ENCODE measurements around the gene PPP1CB. TPM values are rescaled to one million over a fixed set of nuclear protein-coding genes. Genes with fewer than 3 reads are reported as not detected.

Gene PPP1CB
- total RNA-seq, 4 donors from 2014 or later = 99.9 to 151 (median 119) TPM

DNA sequence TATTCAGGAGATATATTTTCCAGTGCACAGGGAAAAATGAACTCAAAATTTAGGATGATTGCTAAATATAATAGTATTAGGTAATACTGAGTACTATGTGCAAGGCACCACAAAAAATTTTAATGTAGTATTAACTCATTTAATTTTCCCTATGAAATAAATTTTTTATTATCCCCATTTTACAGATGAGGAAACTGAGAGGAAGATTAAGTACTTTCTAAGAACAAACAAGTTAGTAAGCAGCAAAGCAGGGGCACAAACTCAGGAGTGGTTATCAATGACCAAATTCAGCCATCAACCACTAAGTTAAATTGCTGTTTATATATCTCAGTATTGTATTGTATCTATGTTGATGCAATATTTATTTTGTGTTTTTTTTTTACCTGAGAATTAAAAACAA, 73.2 kb downstream of the PPP1CB start:
- no peak for DNase-seq (ENCODE audit: low spot score in 2 of 2)
- intact Hi-C loops (cut with DNase I; ENCODE audit: low total_unique reads) = no loop called here
- TF ChIP-seq POLR2A (IDR thresholded peaks at IDR 0.05) (no peak), CTCF (IDR thresholded peaks at IDR 0.05) (no peak)
- no peak overlapping the region for H3K4me3 ChIP-seq (ENCODE audit: low read depth, poor library complexity, severe bottlenecking)

- intact Hi-C loops (cut with DNase I; ENCODE audit: low total_unique reads) = no loop called here
- H3K4me3 ChIP-seq (ENCODE audit: low read depth, poor library complexity, severe bottlenecking) = no peak overlapping the region
- DNase-seq (ENCODE audit: low spot score in 2 of 2) = no peak
- WGBS, 2 donors = 87 to 94% methylated on average over 2 of the region's 2 CpGs
- TF ChIP-seq POLR2A (IDR thresholded peaks at IDR 0.05) = no peak
- TF ChIP-seq CTCF (IDR thresholded peaks at IDR 0.05) = no peak
These were observed 76.8 kb downstream of the PPP1CB start for GRCh38 chr2:28828382-28828781.

GRCh38 chr2:28833740-28834470, 82.3 kb downstream of the PPP1CB start:
- H3K4me3 ChIP-seq (ENCODE audit: low read depth, poor library complexity, severe bottlenecking) = no peak overlapping the region
- WGBS, 2 donors = 86 to 95% methylated on average over 2 of the region's 2 CpGs
- no peak for DNase-seq (ENCODE audit: low spot score in 2 of 2)
- intact Hi-C loops (cut with DNase I; ENCODE audit: low total_unique reads) = no loop called here
- no peak for TF ChIP-seq POLR2A (IDR thresholded peaks at IDR 0.05)
- TF ChIP-seq CTCF (IDR thresholded peaks at IDR 0.05) = no peak

GRCh38 chr2:28835781-28836180, 84.2 kb downstream of the PPP1CB start:
- 54 to 62% methylated on average over 2 of the region's 2 CpGs for WGBS, 2 donors
- no peak for TF ChIP-seq POLR2A (IDR thresholded peaks at IDR 0.05)
- H3K4me3 ChIP-seq (ENCODE audit: low read depth, poor library complexity, severe bottlenecking) = no peak overlapping the region
- intact Hi-C loops (cut with DNase I; ENCODE audit: low total_unique reads) = no loop called here
- DNase-seq (ENCODE audit: low spot score in 2 of 2) = no peak

- TF ChIP-seq POLR2A (IDR thresholded peaks at IDR 0.05) (no peak), CTCF (IDR thresholded peaks at IDR 0.05) (no peak)
- intact Hi-C loops (cut with DNase I; ENCODE audit: low total_unique reads) = no loop called here
- 91 to 97% methylated on average over 2 of the region's 2 CpGs for WGBS, 2 donors
- no peak overlapping the region for H3K4me3 ChIP-seq (ENCODE audit: low read depth, poor library complexity, severe bottlenecking)
- no peak for DNase-seq (ENCODE audit: low spot score in 2 of 2)
These were observed 87.3 kb downstream of the PPP1CB start for GRCh38 chr2:28838971-28839370.

DNA sequence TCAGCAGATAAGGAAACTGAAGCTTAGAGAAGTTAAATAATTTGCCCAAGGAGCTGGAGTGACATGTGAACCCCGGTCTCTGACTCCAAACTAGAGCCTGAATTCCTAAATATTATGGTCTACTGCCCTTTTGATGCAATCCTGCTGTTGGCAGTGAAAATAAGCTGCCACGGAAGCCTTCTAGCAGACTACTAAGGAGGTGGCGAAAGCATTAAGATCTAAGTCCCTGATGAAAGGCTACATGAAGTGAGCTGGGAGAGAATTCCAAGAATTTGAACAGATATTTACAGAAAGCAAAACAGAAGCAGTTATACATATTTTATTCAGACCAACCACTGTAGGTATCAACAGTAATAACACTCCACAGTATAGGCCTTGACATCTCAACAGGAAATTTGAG, 90.4 kb downstream of the PPP1CB start:
- no peak for TF ChIP-seq POLR2A (IDR thresholded peaks at IDR 0.05)
- TF ChIP-seq CTCF (IDR thresholded peaks at IDR 0.05) = no peak
- H3K4me3 ChIP-seq (ENCODE audit: low read depth, poor library complexity, severe bottlenecking) = no peak overlapping the region
- intact Hi-C loops (cut with DNase I; ENCODE audit: low total_unique reads) = no loop called here
- 58 to 61% methylated on average over 3 of the region's 3 CpGs for WGBS, 2 donors
- DNase-seq (ENCODE audit: low spot score in 2 of 2) = no peak

Other genes with a start within 250 kb of the PPP1CB start
- gene SPDYA, start 59.0 kb downstream of the PPP1CB start, total RNA-seq = under 1 TPM in 3 of 4 donors, not detected in 1; 0.42 to 0.95 (median 0.71) TPM
- 10 to 100 TPM in 2 of 4 donors, 1 to 10 TPM in 2; 7.9 to 19.9 (median 10.2) TPM for gene TRMT61B, start 118.5 kb downstream of the PPP1CB start, total RNA-seq
- 10 to 100 TPM; 40.8 to 65.5 (median 43.2) TPM for gene WDR43, start 142.8 kb downstream of the PPP1CB start, total RNA-seq
- 1 to 10 TPM in 3 of 4 donors, under 1 TPM in 1; 0.17 to 5.1 (median 1.7) TPM for gene TOGARAM2, start 229.5 kb downstream of the PPP1CB start, total RNA-seq